GM12878 (cell line): ENCODE data around the gene SCYL3. TPM values are rescaled to one million over a fixed set of nuclear protein-coding genes. Genes with fewer than 3 reads are reported as not detected.

Source experiments
- ATAC-seq: fragments of 200-7000 bp; cut with Tn5 transposase; 3 replicates; pipeline ENCODE4 v1.9.1; 2020; ENCODE audit warnings: mild to moderate bottlenecking, moderate library complexity
- BruUV-seq: library from RNA; stranded (reverse); fragments of 400-500 nt; replicated peaks from 2 replicates; lab custom pipeline; 2021; lab: Mats Ljungman, UMichigan
- CTCF ChIA-PET: fragments of 300-600 bp; sonication (Branson Sonifier 250); formaldehyde crosslinking; extraction: SDS; loops from one replicate; lab custom pipeline; 2021; ENCODE audit warnings: inconsistent platforms; lab: Yijun Ruan, JAX
- POLR2A ChIA-PET: fragments of 350-600 bp; formaldehyde crosslinking; extraction: SDS; loops from one replicate; lab custom pipeline; 2021; ENCODE audit warnings: inconsistent platforms; lab: Charles Lee
- RAD21 ChIA-PET: fragments of 300-600 bp; sonication (Branson Sonifier 250); formaldehyde crosslinking; loops from one replicate; lab custom pipeline; 2023; ENCODE audit warnings: antibody characterized with exemption; ENCODE audit not compliant: unreplicated experiment; lab: Charles Lee
- SMC1A ChIA-PET: fragments of 300-600 bp; sonication (Branson Sonifier 250); formaldehyde crosslinking; loops from one replicate; lab custom pipeline; 2023; ENCODE audit not compliant: unreplicated experiment, uncharacterized antibody; lab: Charles Lee
- DNase-seq: peaks from one replicate; pipeline ENCODE4 v3.0.0-alpha.2; 2011; ENCODE audit warnings: low read depth, low spot score
- FAIRE-seq: peaks from 3 replicates; lab custom pipeline; 2011; peaks lifted over from hg19 to GRCh38; lab: Jason Lieb, UNC
- H2AFZ ChIP-seq: 2 replicates; pipeline ENCODE4 v1.6.0; 2011; ENCODE audit warnings: low read depth, low read length, control low read depth; ENCODE audit not compliant: control insufficient read depth
- H3K27ac ChIP-seq: 2 replicates; pipeline ENCODE4 v1.5.1; 2011; ENCODE audit warnings: control low read depth; ENCODE audit not compliant: control insufficient read depth, insufficient read depth
- H3K27me3 ChIP-seq, 2 experiments: replicated peaks in 1 of 2; 2 replicates each; pipeline versions ENCODE4 v1.6.0 to v1.6.1; 2011; ENCODE audit warnings: low read length in 1 of 2; ENCODE audit not compliant: control insufficient read depth in 2 of 2, insufficient read depth in 2 of 2
- H3K36me3 ChIP-seq, 2 experiments: 2 replicates each; pipeline ENCODE4 v1.5.1; 2011; ENCODE audit warnings: low read length in 1 of 2; ENCODE audit not compliant: control insufficient read depth in 2 of 2, insufficient read depth in 2 of 2
- H3K4me1 ChIP-seq: 2 replicates; pipeline ENCODE4 v1.6.1; 2011; ENCODE audit warnings: mild to moderate bottlenecking, low read length, moderate library complexity, mixed read lengths; ENCODE audit not compliant: control insufficient read depth, insufficient read depth
- H3K4me2 ChIP-seq: 2 replicates; pipeline ENCODE4 v1.6.0; 2011; ENCODE audit warnings: control low read depth; ENCODE audit not compliant: control insufficient read depth, insufficient read depth
- H3K4me3 ChIP-seq: fragments of 200-600 bp; sonication (generic); 2 replicates; pipeline ENCODE4 v1.5.1; 2016
- H3K79me2 ChIP-seq: 2 replicates; pipeline ENCODE4 v1.6.0; 2011; ENCODE audit warnings: low read length; ENCODE audit not compliant: control insufficient read depth, insufficient read depth
- H3K9ac ChIP-seq: 2 replicates; pipeline ENCODE4 v1.8.0; 2011; ENCODE audit warnings: low read length, control low read depth, mixed read lengths; ENCODE audit not compliant: control insufficient read depth, insufficient read depth
- H3K9me3 ChIP-seq: replicated peaks from 3 replicates; pipeline ENCODE4 v1.5.1; 2011; ENCODE audit warnings: mild to moderate bottlenecking, low read length; ENCODE audit not compliant: control insufficient read depth, insufficient read depth
- H4K20me1 ChIP-seq: 2 replicates; pipeline ENCODE4 v1.6.0; 2011; ENCODE audit not compliant: control insufficient read depth, insufficient read depth
- ATF7 ChIP-seq: fragments of 450-650 bp; IDR thresholded peaks from 2 replicates; pipeline ENCODE4 v1.6.1; 2016; ENCODE audit warnings: low read depth, mild to moderate bottlenecking
- HDAC6 ChIP-seq: fragments of 200-600 bp; sonication (generic); IDR thresholded peaks from one replicate; pipeline ENCODE4 v1.8.0; 2017; ENCODE audit warnings: antibody characterized with exemption; ENCODE audit not compliant: unreplicated experiment
- NR2F1 ChIP-seq: fragments of 450-650 bp; conservative IDR thresholded peaks from 2 replicates; pipeline ENCODE4 v1.6.1; 2017; ENCODE audit warnings: mild to moderate bottlenecking
- PAX8 ChIP-seq: fragments of 450-650 bp; IDR thresholded peaks from 2 replicates; pipeline ENCODE4 v1.6.1; 2017; ENCODE audit warnings: mild to moderate bottlenecking, moderate library complexity
- POLR2AphosphoS2 ChIP-seq: IDR thresholded peaks from 2 replicates; pipeline ENCODE4 v1.6.1; 2011; ENCODE audit warnings: low read depth, mild to moderate bottlenecking, low read length, improper control_type of control experiment, moderate library complexity
- REST ChIP-seq: IDR thresholded peaks from 2 replicates; pipeline ENCODE4 v1.6.1; 2012; ENCODE audit warnings: mild to moderate bottlenecking, low read depth, low read length
- SPI1 ChIP-seq: IDR thresholded peaks from 2 replicates; pipeline ENCODE4 v1.6.1; 2011; ENCODE audit warnings: low read depth, mild to moderate bottlenecking, low read length, moderate library complexity, borderline replicate concordance; ENCODE audit not compliant: insufficient read depth
- SREBF1 ChIP-seq: IDR thresholded peaks from 2 replicates; pipeline ENCODE4 v1.6.1; 2012; ENCODE audit warnings: mild to moderate bottlenecking, low read length
- ZBTB40 ChIP-seq: fragments of 450-650 bp; IDR thresholded peaks from 2 replicates; pipeline ENCODE4 v1.6.1; 2016; ENCODE audit warnings: mild to moderate bottlenecking, moderate library complexity, borderline replicate concordance
- WGBS: methylation state at CpG from one replicate; pipeline ENCODE4 v1.1.6; 2016; ENCODE audit warnings: low lambda C conversion rate; ENCODE audit not compliant: insufficient replicate concordance, insufficient coverage; ENCODE audit errors: missing lambda C conversion rate; 5-methylcytosine and 5-hydroxymethylcytosine counted together
- in situ Hi-C: fragments of 300-500 bp; cut with MboI; formaldehyde crosslinking; loops from 9 replicates; pipeline ENCODE4 v1.14.3; 2018; ENCODE audit warnings: mixed read lengths
- intact Hi-C: fragments of 100-400 bp; cut with micrococcal nuclease; formaldehyde crosslinking; loops from one replicate; pipeline ENCODE4 v1.14.2; 2022; ENCODE audit not compliant: unreplicated experiment
- polyA plus RNA-seq, 11 experiments: library from polyadenylated mRNA; depleted of rRNA in 4 of 11; unstranded in 6 of 11; stranded (reverse) in 5 of 11; fragments of >200 nt; fragmentation: Nextera tagmentation in 4 of 11; fragmentation: Illumina TruSeq in 1 of 11; extraction: Ambion mirVana in 4 of 11; extraction: Trizol in 1 of 11; gene quantifications; 1 replicate in 1 of 11; 2 replicates in 10 of 11; pipeline versions ENCODE4 v1.2.1 to v1.2.3, GENCODE V29; 2011 to 2016; ENCODE audit warnings: inconsistent platforms in 2 of 11, missing spikeins in 2 of 11, low read depth in 1 of 11
- total RNA-seq, 4 experiments: library from RNA; depleted of rRNA in 3 of 4; stranded (reverse); fragments of >200 nt in 3 of 4; fragmentation: Illumina TruSeq in 1 of 4; extraction: Trizol in 1 of 4; gene quantifications; 2 replicates each; pipeline versions ENCODE4 v1.2.1 to v1.2.3, GENCODE V29; 2013 to 2021

The SCYL3 gene
- total and polyA plus RNA-seq, 10 of the 15 experiments (the other 5 are each of a cell fraction or from before 2014, with no cell fraction given) = 4.3 to 14.3 (median 10.3) TPM

GRCh38 chr1:169834869-169835268, 58.8 kb downstream of the SCYL3 start:
- ChIA-PET SMC1A (no interaction called here), CTCF (interaction anchor here (2.5 kb wide), 1 partner anchor 9 kb away, joined by 8 read pairs; no protein-coding TSS in a partner anchor)

GRCh38 chr1:169833179-169833901, 60.4 kb downstream of the SCYL3 start:
- Histone ChIP-seq H3K79me2 (no peaks in the 10 kb centered on the region), H3K9ac (no peak overlapping the region), H3K27me3 (no peaks in the 10 kb centered on the region), H3K9me3 (no peaks in the 10 kb centered on the region), H3K27ac (no peak overlapping the region), H2AFZ (no peak overlapping the region), H3K4me1 (no peaks in the 10 kb centered on the region), H3K4me2 (no peak overlapping the region), H3K4me3 (no peak overlapping the region), H3K36me3 (peaks cover 4 to 17% of the 10 kb centered on the region in 2 experiments), H4K20me1 (no peaks in the 10 kb centered on the region)
- in situ Hi-C loops = no loop called here
- ChIA-PET CTCF (interaction anchor here (1.2 to 2.5 kb wide), 3 partner anchors 10 to 24 kb away, joined by 3 to 8 read pairs (median 4); no protein-coding TSS in a partner anchor), POLR2A (interaction anchor here (0.6 kb wide), 1 partner anchor 642 kb away, joined by 5 read pairs; no protein-coding TSS in a partner anchor), RAD21 (interaction anchor here (0.7 kb wide), 2 partner anchors 82 to 1049 kb away, joined by 3 to 4 read pairs; no protein-coding TSS in a partner anchor), SMC1A (interaction anchor here (0.7 to 1.2 kb wide), 3 partner anchors 20 to 32 kb away, joined by 3 read pairs; no protein-coding TSS in a partner anchor)
- no TSS peak for BruUV-seq
- intact Hi-C loops = no loop called here
- WGBS = 99% methylated on average over 4 of the region's 4 CpGs
- DNase-seq = no peak
- no peak for ATAC-seq
- no peak for FAIRE-seq
- TF ChIP-seq HDAC6 (no peak), SREBF1 (no peak), NR2F1 (no peak), PAX8 (no peak), REST (no peak), ZBTB40 (no peak)

More at GRCh38 chr1:169834869-169835268, 58.8 kb downstream of the SCYL3 start:
- ChIA-PET RAD21 (no interaction called here), POLR2A (interaction anchor here (0.6 kb wide), 1 partner anchor 1889 kb away, joined by 7 read pairs; no protein-coding TSS in a partner anchor)
- DNase-seq (no peak), FAIRE-seq (no peak), ATAC-seq (no peak; the same call in 2 of the 3 replicates)
- no peak overlapping the region for H3K4me3 ChIP-seq
- peaks cover 4 to 11% of the 10 kb centered on the region in 2 experiments for H3K36me3 ChIP-seq
- 96% methylated on average over 1 of the region's 1 CpG for WGBS
- H3K27me3 ChIP-seq = no peaks in the 10 kb centered on the region
- H2AFZ ChIP-seq = no peak overlapping the region
- no peak overlapping the region for H3K27ac ChIP-seq
- intact Hi-C loops (no loop called here), in situ Hi-C loops (no loop called here)
- no peaks in the 10 kb centered on the region for H4K20me1 ChIP-seq
- no peaks in the 10 kb centered on the region; the same call in 2 of the 3 replicates for H3K9me3 ChIP-seq
- no peaks in the 10 kb centered on the region for H3K79me2 ChIP-seq
- H3K4me2 ChIP-seq = no peak overlapping the region
- no peak overlapping the region for H3K9ac ChIP-seq
- peak; percentile 74; the same call in 1 of the 2 replicates for TF ChIP-seq SPI1
- TF ChIP-seq ATF7 = peak; percentile 58; the same call in 1 of the 2 replicates
- TF ChIP-seq POLR2AphosphoS2 = no peak
- no TSS peak for BruUV-seq
- no peaks in the 10 kb centered on the region for H3K4me1 ChIP-seq
